ENCODE measurements around the gene HCN1.

DNA sequence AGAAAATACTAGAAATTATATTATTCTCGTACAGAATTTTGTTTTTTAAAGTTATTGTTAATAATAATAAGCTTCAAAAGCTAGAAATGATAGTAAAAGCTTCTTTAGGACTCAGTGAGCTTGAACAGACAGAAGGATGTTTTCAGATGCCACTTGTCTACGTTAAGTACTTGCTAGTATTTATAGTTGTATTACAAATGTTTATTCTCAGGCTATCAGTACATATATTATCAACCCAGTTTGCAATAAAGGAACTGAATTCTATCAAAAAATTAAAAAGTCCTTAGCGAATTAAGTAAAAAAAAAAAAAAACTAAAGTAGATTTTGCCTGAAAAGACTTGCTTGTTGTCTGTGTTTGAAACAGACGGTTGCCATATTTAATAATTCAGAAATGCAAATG is 23.9 kb downstream of the HCN1 start:
- TF ChIP-seq, protein P1, sequence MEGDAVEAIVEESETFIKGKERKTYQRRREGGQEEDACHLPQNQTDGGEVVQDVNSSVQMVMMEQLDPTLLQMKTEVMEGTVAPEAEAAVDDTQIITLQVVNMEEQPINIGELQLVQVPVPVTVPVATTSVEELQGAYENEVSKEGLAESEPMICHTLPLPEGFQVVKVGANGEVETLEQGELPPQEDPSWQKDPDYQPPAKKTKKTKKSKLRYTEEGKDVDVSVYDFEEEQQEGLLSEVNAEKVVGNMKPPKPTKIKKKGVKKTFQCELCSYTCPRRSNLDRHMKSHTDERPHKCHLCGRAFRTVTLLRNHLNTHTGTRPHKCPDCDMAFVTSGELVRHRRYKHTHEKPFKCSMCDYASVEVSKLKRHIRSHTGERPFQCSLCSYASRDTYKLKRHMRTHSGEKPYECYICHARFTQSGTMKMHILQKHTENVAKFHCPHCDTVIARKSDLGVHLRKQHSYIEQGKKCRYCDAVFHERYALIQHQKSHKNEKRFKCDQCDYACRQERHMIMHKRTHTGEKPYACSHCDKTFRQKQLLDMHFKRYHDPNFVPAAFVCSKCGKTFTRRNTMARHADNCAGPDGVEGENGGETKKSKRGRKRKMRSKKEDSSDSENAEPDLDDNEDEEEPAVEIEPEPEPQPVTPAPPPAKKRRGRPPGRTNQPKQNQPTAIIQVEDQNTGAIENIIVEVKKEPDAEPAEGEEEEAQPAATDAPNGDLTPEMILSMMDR (IDR thresholded peaks at IDR 0.05) = no peak
- no peak for TF ChIP-seq EP300 (IDR thresholded peaks at IDR 0.05)
- no peak for TF ChIP-seq POLR2A (IDR thresholded peaks at IDR 0.05)

Data from suprapubic skin (tissue), 3 donors.